KBM-7 (cell line): Measurements from ENCODE around the gene LZTS2.
"Not testable (repeated sequence)": the region's sequence is repeated elsewhere in the genome, so short reads cannot be mapped to it uniquely, and the experiment has no call there.

Experiments used
- DNase-seq: peaks from one replicate; pipeline ENCODE4 v3.0.0-alpha.2; 2015
- in situ Hi-C: fragments of 300-500 bp; cut with MboI; formaldehyde crosslinking; loops from 2 replicates; pipeline ENCODE4 v1.14.3; 2020; ENCODE audit warnings: low sequenced_read_pairs, low pct_unique_long_range_greater_than_20kb, mixed read lengths

The LZTS2 gene, protein sequence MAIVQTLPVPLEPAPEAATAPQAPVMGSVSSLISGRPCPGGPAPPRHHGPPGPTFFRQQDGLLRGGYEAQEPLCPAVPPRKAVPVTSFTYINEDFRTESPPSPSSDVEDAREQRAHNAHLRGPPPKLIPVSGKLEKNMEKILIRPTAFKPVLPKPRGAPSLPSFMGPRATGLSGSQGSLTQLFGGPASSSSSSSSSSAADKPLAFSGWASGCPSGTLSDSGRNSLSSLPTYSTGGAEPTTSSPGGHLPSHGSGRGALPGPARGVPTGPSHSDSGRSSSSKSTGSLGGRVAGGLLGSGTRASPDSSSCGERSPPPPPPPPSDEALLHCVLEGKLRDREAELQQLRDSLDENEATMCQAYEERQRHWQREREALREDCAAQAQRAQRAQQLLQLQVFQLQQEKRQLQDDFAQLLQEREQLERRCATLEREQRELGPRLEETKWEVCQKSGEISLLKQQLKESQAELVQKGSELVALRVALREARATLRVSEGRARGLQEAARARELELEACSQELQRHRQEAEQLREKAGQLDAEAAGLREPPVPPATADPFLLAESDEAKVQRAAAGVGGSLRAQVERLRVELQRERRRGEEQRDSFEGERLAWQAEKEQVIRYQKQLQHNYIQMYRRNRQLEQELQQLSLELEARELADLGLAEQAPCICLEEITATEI

GRCh38 chr10:100999742-101000126, at the start of gene LZTS2:
TSS of gene LZTS2 (plus strand) at chr10:100999808. CDS start at chr10:101002539, 2,731 bp downstream.
- DNase-seq, result no peak
- in situ Hi-C loops, result no loop called here

- no peak for DNase-seq
- in situ Hi-C loops, result no loop called here
These were observed 39.4 kb upstream of the LZTS2 start for GRCh38 chr10:100960251-100960650.

DNA sequence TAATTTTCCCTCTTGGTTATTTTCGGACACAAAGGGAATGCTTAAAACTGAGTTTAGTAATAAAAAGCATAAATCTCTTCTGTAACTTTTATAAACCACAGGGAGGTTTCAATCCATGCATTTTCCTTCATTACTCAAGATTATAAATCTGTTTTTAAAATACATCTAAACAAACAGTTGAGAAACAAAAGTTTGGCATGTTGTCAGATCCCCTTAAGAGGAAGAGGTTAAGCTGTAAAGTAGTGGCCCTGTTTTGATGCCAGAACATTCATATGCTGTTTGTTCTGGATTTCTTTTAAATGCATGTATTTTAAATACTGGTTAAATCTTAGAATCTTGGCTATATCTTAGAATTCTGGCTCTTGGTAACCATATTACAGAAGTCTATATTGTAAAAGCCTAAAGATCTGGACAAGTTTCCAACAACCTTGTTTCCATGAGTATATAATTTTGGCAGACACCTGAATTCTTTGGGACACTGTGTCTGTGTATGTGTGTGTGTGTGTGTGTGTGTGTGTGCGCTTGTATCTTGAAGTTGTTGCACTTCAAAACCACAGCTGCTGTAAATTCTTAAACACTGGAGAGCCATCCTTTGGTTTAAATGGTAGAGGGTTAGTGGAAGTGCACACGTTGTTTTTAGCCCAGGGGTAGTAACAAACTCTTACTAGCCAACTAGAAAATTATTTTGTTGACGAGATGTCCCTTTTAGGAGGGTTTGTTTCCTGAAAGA, 37.1 kb upstream of the LZTS2 start:
- in situ Hi-C loops, result no loop called here
- DNase-seq, result no peak

GRCh38 chr10:100963826-100964225, 35.8 kb upstream of the LZTS2 start:
- DNase-seq, result no peak
- in situ Hi-C loops, result no loop called here

DNA sequence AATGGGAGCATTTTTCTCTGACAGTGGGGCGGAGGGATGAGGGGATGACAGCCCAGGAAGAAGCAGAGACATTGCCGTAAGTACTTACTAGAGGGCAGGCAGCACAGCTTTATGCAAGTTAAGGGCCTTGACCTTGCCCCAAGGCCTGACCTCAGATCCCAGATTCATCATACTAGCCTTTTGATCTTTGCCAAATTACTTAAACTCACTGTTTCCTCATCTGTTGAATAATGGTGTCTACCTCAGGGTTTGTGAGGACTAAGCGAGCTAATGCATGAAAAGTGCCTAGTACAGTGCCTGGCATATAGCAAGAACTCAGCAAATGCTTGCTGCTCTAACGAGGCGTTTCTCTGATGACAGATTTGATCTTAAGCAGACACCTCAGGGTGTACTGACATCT, 33.8 kb upstream of the LZTS2 start:
- in situ Hi-C loops, result no loop called here
- no peak for DNase-seq

GRCh38 chr10:100966887-100967286, 32.7 kb upstream of the LZTS2 start:
- in situ Hi-C loops, result no loop called here
- DNase-seq, result no peak

- no peak for DNase-seq
- in situ Hi-C loops, result no loop called here
These were observed 32.3 kb upstream of the LZTS2 start for GRCh38 chr10:100967332-100967731.

GRCh38 chr10:100968062-100968736, 31.4 kb upstream of the LZTS2 start:
- in situ Hi-C loops, result no loop called here
- peak; percentile 5 for DNase-seq

- in situ Hi-C loops, result no loop called here
- DNase-seq, result no peak
These were observed 30.8 kb upstream of the LZTS2 start for GRCh38 chr10:100968863-100969186.

GRCh38 chr10:100969187-100970075, 30.2 kb upstream of the LZTS2 start, which contains the start of gene SEMA4G:
TSS of gene SEMA4G (plus strand) at chr10:100969504. CDS start at chr10:100972913, 3,409 bp downstream.
- in situ Hi-C loops, result no loop called here
- DNase-seq, result peak; percentile 54

DNA sequence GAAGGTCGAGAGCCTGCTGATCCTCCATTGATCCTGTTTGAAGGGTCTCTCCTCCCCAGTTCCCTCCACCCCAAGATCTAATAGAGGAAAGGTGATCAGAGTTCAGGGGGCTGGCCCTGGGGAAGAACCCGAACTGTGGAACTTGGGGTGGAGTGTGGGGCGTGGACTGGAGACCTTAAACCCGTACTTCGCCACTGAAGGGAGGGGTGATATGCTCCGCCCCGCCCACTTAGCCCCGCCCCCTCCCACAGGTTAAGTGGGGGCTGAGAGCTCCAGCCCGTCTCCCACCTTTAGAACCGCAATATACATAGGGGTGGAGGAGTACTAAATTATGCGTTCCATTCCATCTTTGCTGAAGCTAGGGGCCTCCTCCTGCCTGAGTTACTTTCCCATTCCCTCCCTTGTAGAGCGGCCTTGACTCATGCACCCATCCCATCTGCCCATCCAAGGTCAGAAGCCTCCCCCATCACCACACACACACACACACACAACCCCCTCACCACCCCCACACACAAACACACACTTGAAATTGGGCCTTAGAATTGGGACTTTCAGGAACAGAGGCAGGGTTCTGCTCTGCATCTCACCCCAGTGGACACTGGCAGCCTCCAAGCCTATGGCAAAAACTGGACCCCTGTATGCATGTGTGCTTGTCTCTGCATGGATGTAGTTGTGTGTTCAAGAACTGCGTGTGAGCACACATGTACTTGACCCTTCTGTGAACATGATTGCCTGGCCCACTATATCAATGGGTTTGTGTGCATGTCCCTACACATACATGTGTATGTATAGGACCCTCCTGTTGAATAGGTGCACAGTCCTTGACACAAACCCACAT, 29.3 kb upstream of the LZTS2 start:
- no peak for DNase-seq
- in situ Hi-C loops, result no loop called here

DNA sequence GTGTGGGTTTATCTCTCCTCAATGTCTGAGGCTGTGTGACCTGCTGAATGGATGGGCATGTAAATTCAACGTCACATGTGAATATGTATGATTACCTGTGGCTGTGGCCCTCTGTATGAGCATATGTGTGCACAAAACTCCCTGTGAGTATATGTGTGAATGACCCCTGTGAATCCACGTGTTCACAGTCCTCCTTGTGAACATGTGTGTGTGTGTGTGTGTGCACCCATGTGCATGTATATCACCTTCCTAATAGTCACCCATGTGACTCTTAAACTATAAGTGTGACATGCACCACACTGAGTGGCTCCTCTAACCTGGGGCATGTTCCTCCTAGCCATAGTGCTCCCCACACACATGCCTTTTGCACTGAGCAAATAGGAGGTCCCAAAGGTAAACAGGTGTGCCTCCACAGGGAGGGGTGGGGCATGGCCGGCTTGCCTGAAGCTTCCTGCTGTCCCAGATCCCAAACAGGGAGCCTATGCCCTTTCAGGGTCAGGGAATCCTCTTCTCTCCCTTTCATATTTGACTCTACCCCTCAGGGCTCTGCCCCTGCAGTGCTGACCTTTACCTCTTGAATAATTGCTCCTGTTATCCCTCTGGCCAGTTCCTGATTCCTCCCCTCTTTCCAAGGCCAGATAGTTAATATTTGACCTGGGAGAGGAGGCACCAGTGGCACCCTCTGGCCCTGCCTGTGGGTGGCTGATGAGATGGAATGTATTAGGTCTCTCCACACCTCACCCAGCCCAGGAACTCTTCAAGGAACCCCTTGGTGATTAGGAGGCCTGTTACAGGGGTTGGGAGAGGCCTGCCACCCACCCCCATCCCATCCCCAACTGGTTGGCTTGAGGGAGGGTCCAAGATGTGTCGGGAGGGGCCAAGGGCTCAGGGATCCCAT, 28.4 kb upstream of the LZTS2 start:
- DNase-seq, result no peak
- in situ Hi-C loops, result no loop called here

DNA sequence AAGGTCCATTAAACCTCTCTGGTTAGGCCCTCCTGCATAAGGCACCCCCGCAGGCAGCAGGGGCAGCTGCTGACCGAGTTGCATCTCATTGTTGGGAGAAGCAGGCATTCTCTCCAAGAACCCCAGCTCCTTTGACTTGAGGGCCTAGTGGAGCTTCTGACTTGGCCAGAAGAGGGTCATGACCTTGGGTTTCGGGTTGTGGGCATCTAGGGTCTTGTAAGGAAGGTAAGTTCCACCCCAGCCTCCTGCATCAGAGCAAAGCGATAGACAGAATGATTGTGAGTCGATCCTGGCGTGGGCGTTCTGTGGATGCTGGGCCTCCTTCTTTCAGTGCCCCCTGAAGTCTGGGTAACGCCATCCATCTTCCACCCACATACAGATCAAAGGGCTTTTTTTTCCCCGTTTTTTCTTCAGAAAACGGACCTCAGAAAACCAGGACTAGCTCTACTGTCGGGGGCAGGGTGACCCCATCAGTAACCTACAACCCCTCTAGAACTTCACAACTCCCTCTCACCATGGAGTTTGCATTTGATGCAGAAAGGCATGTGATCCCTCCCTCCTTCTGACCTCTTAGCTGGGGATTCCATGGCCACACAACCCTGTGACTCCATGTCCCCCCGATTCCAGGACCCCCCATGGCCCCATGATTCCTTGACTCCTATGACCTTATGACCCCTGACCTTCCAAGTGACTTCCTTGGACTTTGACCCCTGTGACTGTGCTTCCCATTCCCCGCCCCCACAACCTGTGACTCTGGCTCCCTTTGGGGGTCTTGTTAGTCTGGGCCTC, 27.3 kb upstream of the LZTS2 start:
- in situ Hi-C loops, result no loop called here
- DNase-seq, result no peak

DNA sequence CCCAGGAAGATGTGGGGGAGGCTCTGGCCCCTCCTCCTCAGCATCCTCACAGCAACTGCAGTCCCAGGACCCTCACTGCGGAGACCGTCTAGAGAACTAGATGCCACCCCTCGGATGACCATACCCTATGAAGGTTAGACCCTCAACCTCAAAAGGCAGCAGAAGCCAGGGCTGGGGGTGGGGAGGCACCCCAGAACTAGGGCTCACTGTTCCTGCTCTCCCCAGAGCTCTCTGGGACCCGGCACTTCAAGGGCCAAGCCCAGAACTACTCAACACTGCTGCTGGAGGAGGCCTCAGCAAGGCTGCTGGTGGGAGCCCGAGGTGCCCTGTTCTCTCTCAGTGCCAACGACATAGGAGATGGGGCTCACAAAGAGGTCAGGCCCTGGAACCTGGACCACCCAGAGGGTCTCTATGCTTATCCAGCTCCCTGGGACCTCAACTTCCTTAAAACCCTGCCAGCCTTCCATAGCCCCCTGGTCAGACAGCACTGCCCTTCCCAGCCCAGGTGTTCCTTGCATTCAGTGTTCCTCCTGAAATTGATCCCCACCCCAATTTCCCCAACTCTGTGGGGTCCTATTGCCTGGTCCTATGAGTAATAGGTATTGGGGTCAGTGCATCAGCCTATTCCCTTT, 26.6 kb upstream of the LZTS2 start:
- DNase-seq, result no peak
- in situ Hi-C loops, result no loop called here

DNA sequence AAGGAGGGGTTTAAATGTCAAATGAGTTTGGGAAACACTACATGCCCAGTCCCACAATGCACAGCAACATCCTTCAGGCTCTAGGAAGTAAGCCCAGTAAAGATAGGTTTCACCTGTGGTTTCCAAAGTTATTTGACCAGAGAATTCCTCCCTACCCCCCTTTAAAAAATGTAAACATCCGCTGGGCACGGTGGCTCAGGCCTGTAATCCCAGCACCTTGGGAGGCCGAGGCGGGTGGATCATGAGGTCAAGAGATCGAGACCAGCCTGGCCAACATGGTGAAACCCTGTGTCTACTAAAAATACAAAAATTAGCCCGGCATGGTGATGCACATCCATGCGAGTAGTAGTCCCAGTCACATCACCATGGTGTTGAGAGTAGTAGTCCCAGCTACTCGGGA, 24.2 kb upstream of the LZTS2 start:
- DNase-seq, in situ Hi-C loops: not testable (repeated sequence)

DNA sequence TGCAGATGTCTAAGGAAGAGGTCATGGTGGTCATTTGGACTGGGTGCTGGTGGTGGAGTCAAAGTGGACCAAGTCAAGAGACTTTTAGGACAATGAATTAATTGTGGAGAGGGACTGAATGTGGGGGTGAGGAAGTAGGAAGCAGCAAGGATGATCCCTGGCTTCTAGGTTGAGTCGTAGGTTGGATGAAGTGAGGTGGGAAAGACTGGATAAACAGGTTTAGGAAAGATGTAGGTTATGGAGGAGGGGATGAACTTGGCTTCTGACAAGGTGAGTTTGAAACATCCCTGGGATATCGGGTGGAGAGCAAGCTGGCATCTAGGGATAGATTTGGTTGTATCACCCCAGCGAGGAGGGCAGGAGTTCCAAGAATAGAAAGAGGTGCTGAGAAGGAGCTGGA, 22.7 kb upstream of the LZTS2 start:
- in situ Hi-C loops, result no loop called here
- DNase-seq, result no peak
